Peyer's patch (tissue), 4 donors: ENCODE results near the gene ERC2. TPM values are rescaled to one million over a fixed set of nuclear protein-coding genes. Genes with fewer than 3 reads are reported as not detected.

Experiments
- DNase-seq, 3 donors: peaks; one replicate each; pipeline ENCODE4 v3.0.0-alpha.2; 2017 to 2019
- H3K27ac ChIP-seq, 4 donors: fragments of 200-600 bp; sonication (generic); one replicate each; pipeline ENCODE4 v1.5.1; 2016 to 2019
- H3K27me3 ChIP-seq, 2 donors: fragments of 200-600 bp; sonication (generic); one replicate each; pipeline ENCODE4 v1.5.1; 2019
- H3K36me3 ChIP-seq, 3 donors: fragments of 200-600 bp; sonication (generic); one replicate each; pipeline ENCODE4 v1.5.1; 2016 to 2019
- H3K4me1 ChIP-seq, 4 donors: fragments of 200-600 bp; sonication (generic); one replicate each; pipeline ENCODE4 v1.5.1; 2016 to 2019
- H3K4me3 ChIP-seq, 4 donors: fragments of 200-600 bp; sonication (generic); 1 replicate in 3 of 4; 2 replicates in 1 of 4; pipeline ENCODE4 v1.5.1; 2016 to 2019; ENCODE audit warnings: mild to moderate bottlenecking in 1 of 4
- H3K9me3 ChIP-seq, 4 donors: fragments of 200-600 bp; sonication (generic); one replicate each; pipeline ENCODE4 v1.5.1; 2016 to 2019; ENCODE audit warnings: mild to moderate bottlenecking in 1 of 4
- POLR2A ChIP-seq, 2 donors: fragments of 450-650 bp; IDR thresholded peaks; one replicate each; pipeline ENCODE4 v1.5.1; 2017; ENCODE audit warnings: antibody characterized with exemption in 2 of 2, mild to moderate bottlenecking in 2 of 2, moderate library complexity in 2 of 2
- total RNA-seq, 4 donors: library from RNA; depleted of rRNA; stranded (reverse); fragments of >200 nt; gene quantifications; one replicate each; pipeline ENCODE4 v1.1.0, GENCODE V29; 2016
- TF ChIP-seq, protein P1 (sequence below), 6 experiments: fragments of 450-650 bp in 4 of 6; fragments of 200-600 bp in 2 of 6; sonication (generic) in 1 of 6; IDR thresholded peaks; one replicate each; pipeline ENCODE4 v1.5.1; 2017 to 2019; ENCODE audit warnings: antibody characterized with exemption in 6 of 6, mild to moderate bottlenecking in 3 of 6, moderate library complexity in 1 of 6

Gene ERC2
- total RNA-seq, 4 donors from 2014 or later, result 0.18 to 0.83 TPM; not detected in 2

DNA sequence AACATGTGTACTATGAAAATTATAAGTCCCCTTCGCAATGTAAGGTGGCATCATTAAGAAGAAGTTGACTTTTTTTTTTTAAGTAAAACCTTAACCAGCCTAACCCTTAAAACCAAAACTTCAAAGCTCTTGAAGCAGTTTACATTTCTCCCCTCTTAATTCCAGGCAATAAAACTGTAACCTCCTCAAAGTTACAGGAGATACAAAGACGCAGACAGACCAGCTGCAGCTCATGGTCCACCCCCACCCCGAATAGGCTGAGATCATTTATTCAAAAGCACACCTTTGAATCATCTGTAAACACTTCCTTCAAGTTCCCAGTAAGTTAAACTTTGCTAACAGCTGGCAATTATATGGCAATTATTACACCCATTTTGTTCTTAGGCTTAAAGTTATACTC, 414.5 kb downstream of the ERC2 start:
- TF ChIP-seq, protein P1, sequence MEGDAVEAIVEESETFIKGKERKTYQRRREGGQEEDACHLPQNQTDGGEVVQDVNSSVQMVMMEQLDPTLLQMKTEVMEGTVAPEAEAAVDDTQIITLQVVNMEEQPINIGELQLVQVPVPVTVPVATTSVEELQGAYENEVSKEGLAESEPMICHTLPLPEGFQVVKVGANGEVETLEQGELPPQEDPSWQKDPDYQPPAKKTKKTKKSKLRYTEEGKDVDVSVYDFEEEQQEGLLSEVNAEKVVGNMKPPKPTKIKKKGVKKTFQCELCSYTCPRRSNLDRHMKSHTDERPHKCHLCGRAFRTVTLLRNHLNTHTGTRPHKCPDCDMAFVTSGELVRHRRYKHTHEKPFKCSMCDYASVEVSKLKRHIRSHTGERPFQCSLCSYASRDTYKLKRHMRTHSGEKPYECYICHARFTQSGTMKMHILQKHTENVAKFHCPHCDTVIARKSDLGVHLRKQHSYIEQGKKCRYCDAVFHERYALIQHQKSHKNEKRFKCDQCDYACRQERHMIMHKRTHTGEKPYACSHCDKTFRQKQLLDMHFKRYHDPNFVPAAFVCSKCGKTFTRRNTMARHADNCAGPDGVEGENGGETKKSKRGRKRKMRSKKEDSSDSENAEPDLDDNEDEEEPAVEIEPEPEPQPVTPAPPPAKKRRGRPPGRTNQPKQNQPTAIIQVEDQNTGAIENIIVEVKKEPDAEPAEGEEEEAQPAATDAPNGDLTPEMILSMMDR (IDR thresholded peaks at IDR 0.05), result no peak
- TF ChIP-seq POLR2A (IDR thresholded peaks at IDR 0.05), result no peak
- Histone ChIP-seq H3K4me1 (no peaks in the 10 kb centered on the region), H3K27me3 (no peaks in the 10 kb centered on the region), H3K9me3 (no peaks in the 10 kb centered on the region), H3K4me3 (no peak overlapping the region), H3K36me3 (no peaks in the 10 kb centered on the region), H3K27ac (no peak overlapping the region)
- no peak for DNase-seq

DNA sequence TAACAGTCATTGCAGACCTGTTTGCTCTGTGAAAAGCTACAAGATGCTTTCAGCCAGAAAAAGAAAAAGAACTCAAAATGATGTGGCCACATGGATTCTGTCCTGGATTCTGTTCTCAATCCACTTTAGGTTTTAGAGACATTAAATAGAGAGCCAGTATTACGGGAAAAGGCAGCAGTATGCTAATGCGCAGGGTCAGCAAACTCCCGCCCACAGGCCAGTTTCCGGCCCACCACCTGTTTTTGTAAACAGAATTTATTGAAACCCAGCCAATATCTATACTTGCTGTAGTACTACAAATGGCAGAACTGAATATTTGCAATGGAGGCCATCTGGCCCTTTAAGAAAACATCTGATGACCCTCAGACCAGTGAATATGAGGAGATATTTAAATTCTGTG, 416.1 kb downstream of the ERC2 start:
- no peak for DNase-seq
- TF ChIP-seq, protein P1 (IDR thresholded peaks at IDR 0.05), result no peak
- no peak for TF ChIP-seq POLR2A (IDR thresholded peaks at IDR 0.05)
- H3K27ac ChIP-seq, result no peak overlapping the region
- H3K36me3 ChIP-seq, result no peaks in the 10 kb centered on the region
- no peaks in the 10 kb centered on the region for H3K27me3 ChIP-seq
- H3K4me3 ChIP-seq, result no peak overlapping the region
- H3K4me1 ChIP-seq, result no peaks in the 10 kb centered on the region
- H3K9me3 ChIP-seq, result no peaks in the 10 kb centered on the region

DNA sequence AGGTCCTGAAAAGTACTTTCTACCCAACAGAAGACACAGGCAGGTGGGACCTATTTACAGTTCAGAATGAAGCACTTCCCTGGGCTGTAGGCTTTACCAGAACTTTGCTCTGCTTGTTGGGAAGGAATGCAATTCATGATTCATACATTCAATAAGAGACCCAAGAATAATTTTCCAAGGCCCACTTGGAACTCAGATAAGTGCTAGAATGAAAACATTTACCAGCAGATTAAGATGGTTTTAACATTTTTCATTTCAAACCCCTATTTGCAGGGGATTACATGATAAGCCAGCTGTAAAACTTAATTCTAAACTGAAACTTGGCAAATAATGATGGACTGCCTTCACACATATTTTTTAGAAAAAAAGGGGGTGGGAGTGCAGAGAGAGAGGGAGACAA, 417.2 kb downstream of the ERC2 start:
- H3K27me3 ChIP-seq, result no peaks in the 10 kb centered on the region
- DNase-seq, result no peak
- no peaks in the 10 kb centered on the region for H3K36me3 ChIP-seq
- no peak overlapping the region for H3K27ac ChIP-seq
- TF ChIP-seq, protein P1 (IDR thresholded peaks at IDR 0.05), result no peak
- TF ChIP-seq POLR2A (IDR thresholded peaks at IDR 0.05), result no peak
- H3K4me3 ChIP-seq, result no peak overlapping the region
- H3K9me3 ChIP-seq, result no peaks in the 10 kb centered on the region
- no peaks in the 10 kb centered on the region for H3K4me1 ChIP-seq

DNA sequence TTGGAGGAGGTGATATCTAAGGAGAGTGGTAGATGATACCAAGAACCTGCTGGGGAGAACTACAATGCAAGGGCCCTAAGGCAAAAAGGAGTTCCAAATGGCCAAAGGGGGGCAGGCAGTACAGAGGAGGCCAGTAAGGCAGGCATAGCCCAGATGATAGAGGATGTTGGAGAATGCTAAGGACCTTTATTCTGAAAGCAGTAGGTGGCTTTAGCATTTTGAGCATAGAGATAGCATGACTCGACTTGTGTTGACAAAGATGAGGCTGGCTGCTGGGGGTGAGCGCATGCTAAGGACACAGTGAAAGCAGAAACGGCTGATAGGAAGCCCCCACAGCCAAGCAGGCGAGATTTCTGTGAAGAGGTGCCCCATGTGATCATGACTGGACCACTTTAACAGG, 419.3 kb downstream of the ERC2 start:
- H3K9me3 ChIP-seq, result no peaks in the 10 kb centered on the region
- no peak for DNase-seq
- H3K27ac ChIP-seq, result no peak overlapping the region
- no peaks in the 10 kb centered on the region for H3K27me3 ChIP-seq
- H3K36me3 ChIP-seq, result no peaks in the 10 kb centered on the region
- TF ChIP-seq POLR2A (IDR thresholded peaks at IDR 0.05), result no peak
- TF ChIP-seq, protein P1 (IDR thresholded peaks at IDR 0.05), result no peak
- no peak overlapping the region for H3K4me3 ChIP-seq
- no peaks in the 10 kb centered on the region for H3K4me1 ChIP-seq

DNA sequence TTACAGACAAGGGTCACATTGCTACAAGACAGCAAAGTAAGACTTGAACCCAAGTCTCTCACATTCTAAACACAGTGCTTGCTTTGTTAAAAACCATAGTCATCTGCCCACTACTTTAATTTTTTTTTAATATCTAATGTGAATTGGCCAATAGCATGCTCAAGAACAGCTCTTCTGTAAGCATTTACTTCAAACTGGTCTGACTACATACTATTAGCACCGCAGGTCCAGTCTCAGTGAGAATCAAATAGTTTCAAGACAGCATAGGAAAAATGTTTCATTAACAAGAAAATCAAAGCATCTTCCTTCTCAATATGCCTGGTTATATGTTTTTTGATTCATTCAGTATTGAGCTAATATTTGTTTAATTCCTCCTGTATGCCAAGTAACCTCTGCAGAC, 419.9 kb downstream of the ERC2 start:
- Histone ChIP-seq H3K27me3 (no peaks in the 10 kb centered on the region), H3K9me3 (no peaks in the 10 kb centered on the region), H3K27ac (no peak overlapping the region), H3K4me3 (no peak overlapping the region), H3K4me1 (no peaks in the 10 kb centered on the region), H3K36me3 (no peaks in the 10 kb centered on the region)
- DNase-seq, result no peak
- TF ChIP-seq POLR2A (IDR thresholded peaks at IDR 0.05), result no peak
- TF ChIP-seq, protein P1 (IDR thresholded peaks at IDR 0.05), result no peak

DNA sequence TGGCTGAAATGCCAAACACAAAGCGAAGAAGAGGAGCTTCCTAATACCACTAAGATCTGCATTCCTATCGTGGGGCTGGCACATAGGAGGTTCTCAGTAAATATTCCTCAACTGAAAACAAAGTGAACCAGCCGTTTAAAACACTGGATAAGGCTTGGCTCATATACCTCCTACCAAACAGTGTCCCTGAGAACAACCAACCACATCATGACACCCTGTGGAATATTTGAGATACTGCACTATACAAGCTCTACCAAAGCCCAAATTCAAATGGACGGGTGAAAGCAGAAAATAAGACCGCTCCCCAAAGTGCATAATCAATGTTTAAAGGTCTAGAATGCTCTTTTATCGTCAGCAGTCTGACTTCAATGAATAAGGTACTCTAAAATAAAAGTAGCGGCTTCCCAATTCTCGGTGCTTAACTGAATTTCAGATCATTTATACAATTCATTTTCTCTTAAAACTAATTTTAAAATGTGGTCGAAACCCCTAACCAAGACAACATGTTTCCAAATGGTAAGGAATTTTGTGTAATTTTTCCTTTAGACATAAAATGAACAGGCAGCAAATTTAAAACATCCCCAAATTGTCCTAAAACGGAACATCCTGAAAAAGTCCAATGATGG, 425.8 kb downstream of the ERC2 start:
- H3K9me3 ChIP-seq, result no peaks in the 10 kb centered on the region
- no peak for DNase-seq
- H3K4me1 ChIP-seq, result no peaks in the 10 kb centered on the region
- TF ChIP-seq, protein P1 (IDR thresholded peaks at IDR 0.05), result peak in 3 of 6 experiments; percentile 21 to 25 (median 25)
- TF ChIP-seq POLR2A (IDR thresholded peaks at IDR 0.05), result no peak
- no peaks in the 10 kb centered on the region for H3K36me3 ChIP-seq
- H3K27ac ChIP-seq, result no peak overlapping the region
- H3K27me3 ChIP-seq, result no peaks in the 10 kb centered on the region
- no peak overlapping the region for H3K4me3 ChIP-seq
